NCI-H2227 treated with DMSO at 0.1 percent for 48 hours (cell line): ENCODE data around the gene VENTX.
A peak's percentile ranks its signal among the peaks of the same experiment; 100 is the strongest.
"Not testable (repeated sequence)": the region's sequence is repeated elsewhere in the genome, so short reads cannot be mapped to it uniquely, and the experiment has no call there.

Experiments
- DNase-seq: peaks from one replicate; lab custom pipeline; 2025; lab: John Stamatoyannopoulos, UW

Gene VENTX

DNA sequence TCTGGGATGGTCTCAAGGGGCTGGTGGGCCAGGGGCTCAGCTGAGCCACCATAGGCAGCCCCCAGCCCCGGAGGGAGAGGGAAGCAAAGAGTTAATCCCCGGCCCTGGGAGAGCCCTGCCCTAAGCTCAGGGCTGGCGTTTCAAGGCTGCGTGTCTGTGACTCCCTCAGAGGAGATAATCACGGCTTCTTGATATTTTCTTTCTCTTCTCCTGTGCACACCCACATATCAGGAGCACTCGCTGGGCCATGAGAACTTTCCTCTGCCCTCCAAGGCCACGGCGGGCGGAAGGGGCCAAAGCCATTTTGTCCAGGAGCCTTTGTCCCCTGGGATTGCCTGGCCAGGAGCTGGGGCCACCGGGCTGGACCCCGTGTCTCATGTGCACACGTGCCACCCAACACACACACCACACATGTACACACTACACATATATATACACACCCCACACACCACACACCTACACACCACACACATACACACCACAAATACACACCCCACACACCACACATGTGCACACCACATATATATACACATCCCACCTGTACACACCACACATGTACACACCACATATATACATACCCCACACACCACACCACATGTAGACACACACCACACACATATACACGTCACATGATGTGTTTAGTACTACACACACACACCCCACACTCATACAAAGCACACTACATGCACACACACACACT is 16.9 kb downstream of the VENTX start:
- DNase-seq: no peak

DNA sequence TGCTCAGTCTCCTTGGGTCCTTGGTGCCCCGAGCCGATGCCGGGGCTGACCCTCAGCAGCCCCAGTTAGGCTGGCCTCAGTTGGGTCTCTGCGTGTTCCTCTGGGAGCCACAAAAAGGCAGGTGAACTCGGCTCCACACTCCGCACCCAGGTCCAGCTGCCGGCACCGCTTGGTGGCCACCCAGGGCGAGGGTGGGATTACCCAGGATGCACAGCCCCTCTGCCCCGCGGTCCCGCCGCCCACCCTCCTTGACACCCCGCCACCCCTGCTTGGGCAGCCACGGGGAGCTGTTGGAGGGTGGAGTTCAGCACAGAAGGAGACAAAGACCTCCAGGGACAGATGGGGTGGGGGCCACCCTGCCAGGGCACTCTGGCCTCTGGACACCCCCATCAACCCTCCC is 17.7 kb downstream of the VENTX start:
- no peak for DNase-seq

GRCh38 chr10:133257489-133258065 is 19.9 kb downstream of the VENTX start:
- no peak for DNase-seq

DNA sequence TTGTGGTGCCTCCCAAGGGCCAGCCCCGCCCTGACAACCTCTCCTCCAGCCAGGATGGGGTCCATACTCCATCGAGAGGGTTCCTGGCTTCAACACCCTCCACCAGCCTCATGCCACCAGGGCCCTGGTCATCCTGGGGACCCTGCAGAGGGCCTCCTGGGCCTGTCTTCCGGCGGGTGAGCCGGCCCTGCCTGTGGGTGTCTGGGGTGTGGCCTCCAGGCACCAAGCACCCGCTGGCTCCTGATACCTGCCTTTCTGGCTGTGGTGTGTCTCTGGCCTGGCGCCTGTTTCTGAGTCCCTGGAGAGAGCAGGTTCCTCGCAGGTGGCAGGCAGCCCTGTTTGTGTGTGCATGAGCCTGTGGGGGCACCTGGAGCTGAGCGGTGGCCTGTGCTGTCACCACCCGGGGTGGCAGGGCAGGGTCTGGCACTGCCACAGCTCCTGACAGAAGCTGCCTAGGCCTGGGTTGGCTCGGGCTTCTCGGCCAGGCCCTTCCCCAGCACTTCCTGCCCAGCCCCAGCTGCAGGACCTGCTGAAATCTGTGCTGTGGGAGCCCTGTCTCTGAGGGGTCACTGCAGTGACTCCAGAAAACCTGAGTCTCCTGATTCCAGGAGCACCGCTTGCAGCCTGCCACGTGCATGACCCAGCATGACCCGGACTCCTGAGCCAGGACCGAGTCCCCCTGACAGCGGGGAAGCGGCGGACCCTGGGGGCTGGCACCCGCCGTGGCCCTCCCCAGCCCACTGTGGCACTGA is 20.6 kb downstream of the VENTX start:
- DNase-seq: no peak

DNA sequence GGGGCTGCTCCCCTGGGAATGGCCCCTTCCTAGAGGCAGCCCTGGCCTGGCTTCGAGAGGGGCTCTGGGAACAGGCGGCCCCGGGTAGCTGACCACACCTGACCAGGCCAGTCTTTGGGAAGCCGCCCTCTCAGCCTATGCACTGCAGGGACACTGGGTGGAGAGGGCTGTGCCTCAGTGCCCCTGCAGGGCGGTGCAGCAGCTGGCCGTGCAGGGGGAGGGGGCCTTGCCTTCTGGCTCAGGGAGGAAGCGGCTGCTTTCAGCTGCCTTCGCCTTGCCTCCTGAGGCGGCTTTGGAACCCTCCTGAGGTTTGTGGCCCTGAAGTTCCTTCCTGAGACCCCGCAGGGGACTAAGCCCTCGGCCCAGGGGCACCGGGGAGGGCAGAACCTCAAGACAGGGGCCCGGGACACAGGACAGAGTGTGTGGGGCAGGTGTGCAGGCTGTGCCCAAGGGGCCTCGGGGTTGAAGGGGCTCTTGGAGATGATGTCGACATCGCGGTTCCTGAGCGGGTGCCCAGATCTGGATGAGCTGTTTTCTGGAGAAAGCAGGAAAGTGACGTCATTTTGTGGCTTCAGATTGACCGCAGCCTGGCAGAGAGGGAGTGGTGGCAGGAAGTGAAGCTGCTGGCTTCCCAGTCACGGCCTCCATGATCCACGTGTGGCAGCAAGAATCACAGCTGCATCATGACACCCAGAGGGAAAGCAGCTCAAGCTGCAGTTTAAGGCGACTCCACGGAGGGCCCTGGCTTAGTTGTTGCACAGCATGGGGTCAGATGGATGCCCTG is 21.4 kb downstream of the VENTX start:
- no peak for DNase-seq

DNA sequence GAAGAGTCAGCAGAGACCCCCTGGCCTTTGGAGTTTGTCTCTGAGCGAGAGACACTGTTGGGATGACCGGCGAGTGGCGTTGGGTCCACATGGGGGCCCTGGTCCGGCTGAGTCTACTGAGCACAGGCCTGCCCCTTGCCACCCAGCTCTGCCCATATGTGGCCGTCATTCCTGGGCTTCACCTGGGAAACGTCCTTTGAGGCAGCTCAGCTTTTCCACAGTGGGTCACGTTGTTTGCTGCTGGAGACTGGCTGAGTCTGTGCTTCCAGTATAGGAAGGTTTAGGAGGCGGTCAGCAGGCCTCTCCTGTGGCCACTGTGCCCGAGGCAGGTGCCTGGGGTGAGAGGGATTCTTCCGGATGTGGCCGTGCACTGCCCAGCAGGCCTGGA is 21.9 kb downstream of the VENTX start:
- no peak for DNase-seq

- DNase-seq: no peak
Observed at GRCh38 chr10:133260895-133261725, 23.5 kb downstream of the VENTX start.

GRCh38 chr10:133261726-133262325 is 24.2 kb downstream of the VENTX start:
- peak; percentile 64 for DNase-seq

DNA sequence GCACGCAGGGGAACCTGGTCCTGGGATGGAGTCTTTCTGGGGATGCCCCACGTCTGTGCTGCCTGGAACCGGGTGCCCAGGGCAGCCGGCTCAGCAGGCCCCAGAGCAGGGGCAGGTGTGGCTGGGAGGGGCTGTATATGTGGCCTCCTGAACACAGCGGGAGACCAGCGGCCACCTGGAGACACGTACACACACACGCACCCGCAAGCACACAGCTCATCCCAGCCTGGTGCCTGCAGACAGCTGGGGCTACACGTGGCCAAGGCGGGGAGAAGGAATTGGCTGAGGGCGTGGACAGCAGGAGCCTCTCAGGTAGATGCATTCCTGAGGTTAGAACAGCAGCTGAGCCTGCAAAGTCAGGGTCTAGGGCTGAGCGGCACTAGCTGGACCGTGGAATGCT is 25.0 kb downstream of the VENTX start:
- no peak for DNase-seq

- no peak for DNase-seq
Observed at GRCh38 chr10:133263674-133264073, 26.0 kb downstream of the VENTX start.

- DNase-seq: no peak
Observed at GRCh38 chr10:133264461-133264860, 26.8 kb downstream of the VENTX start.

DNA sequence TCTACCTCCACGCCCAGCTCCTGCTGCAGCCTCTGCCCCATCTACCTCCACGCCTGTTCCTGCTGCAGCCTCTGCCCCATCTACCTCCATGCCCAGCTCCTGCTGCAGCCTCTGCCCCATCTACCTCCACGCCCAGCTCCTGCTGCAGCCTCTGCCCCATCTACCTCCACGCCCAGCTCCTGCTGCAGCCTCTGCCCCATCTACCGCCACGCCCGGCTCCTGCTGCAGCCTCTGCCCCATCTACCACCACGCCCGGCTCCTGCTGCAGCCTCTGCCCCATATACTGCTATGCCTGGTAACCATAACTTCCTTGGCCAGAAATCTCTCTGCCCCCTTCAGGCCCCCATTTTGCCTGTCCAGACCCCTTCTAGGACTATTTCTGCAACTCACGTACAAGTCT is 27.4 kb downstream of the VENTX start:
- not testable (repeated sequence) for DNase-seq

GRCh38 chr10:133266056-133266795 is 28.6 kb downstream of the VENTX start:
- no peak for DNase-seq

GRCh38 chr10:133267293-133267692 is 29.6 kb downstream of the VENTX start:
- no peak for DNase-seq

DNA sequence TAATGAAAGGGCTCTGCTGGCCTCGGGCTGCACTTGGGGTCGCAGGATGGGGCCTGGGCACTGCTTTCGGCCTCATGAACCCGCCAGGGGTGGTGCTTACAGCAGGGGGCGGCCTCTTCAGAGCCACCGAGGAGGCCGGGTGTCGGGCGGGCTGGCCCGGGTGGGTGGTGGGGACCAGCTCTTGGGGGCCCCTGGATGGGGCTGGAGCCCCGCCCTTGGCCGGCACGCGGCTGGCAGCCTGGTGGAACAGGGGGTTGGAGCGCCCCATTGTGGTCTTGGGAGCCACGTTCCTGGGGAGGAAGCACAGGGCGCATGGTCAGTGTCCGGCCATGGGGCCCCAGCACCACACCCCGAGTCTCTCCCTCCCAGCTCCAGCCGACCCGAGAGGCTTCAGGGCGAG is 30.2 kb downstream of the VENTX start:
- no peak for DNase-seq

DNA sequence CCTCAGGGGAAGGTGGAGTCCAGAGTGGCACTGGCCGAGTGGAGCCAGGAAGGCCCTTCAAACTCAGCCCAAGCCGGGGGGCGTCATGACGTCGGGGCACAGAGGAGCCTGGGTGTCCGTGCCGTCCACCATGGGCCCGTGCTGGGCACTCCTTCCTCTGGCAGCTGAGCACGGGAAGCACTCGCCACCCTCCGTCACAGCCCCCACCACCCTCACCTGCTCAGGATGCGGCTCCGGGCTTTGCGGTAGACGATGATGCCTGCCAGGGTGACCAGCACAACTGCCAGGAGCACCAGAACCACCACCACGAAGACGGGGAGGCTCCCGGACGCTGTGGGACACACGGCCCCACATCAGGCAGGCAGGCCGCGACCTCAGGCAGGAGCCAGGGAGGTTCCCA is 30.9 kb downstream of the VENTX start:
- DNase-seq: no peak

GRCh38 chr10:133269367-133269766 is 31.7 kb downstream of the VENTX start:
- no peak for DNase-seq

DNA sequence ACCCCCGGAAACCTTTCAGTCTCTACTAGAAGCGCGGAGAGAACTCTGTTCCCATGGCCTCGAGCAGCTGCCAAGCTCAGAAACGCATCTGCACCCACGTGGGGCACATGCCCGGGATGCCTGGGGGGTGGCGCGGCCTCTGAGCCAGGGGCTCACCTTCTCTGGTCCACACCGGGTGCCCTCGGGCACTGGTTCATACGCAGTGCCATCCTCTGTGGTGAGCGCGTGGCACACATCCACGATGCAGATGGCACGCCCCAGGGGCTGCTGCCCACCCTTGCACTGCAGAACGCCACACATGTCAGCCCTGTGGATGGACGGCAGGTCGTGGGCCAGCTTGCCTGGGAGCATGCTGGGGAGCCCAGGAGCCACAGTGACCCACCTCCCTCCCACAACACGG is 32.5 kb downstream of the VENTX start:
- DNase-seq: no peak

- no peak for DNase-seq
Observed at GRCh38 chr10:133270773-133271297, 33.2 kb downstream of the VENTX start.
